SK-N-SH (cell line): ENCODE data around the gene FGGY. TPM values are rescaled to one million over a fixed set of nuclear protein-coding genes. Genes with fewer than 3 reads are reported as not detected.

Source experiments
- CTCF ChIA-PET: fragments of 300-600, 350-600 bp; formaldehyde crosslinking; extraction: SDS; loops from one replicate; lab custom pipeline; 2021; lab: Yijun Ruan, JAX
- POLR2A ChIA-PET: fragments of 350-600 bp; sonication (Branson Sonifier 250); formaldehyde crosslinking; extraction: SDS; loops from one replicate; lab custom pipeline; 2020; ENCODE audit warnings: antibody characterized with exemption, inconsistent platforms; lab: Yijun Ruan, JAX
- DNase-seq: peaks from one replicate; pipeline ENCODE4 v3.0.0; 2012
- H2AFZ ChIP-seq: fragments of 200-600 bp; sonication (generic); 2 replicates; pipeline ENCODE4 v1.8.1; 2016; ENCODE audit warnings: antibody characterized with exemption, mild to moderate bottlenecking, low read depth
- H3F3A ChIP-seq: fragments of 200-600 bp; sonication (generic); replicated peaks from 2 replicates; pipeline ENCODE3; 2016; ENCODE audit warnings: antibody characterized with exemption, mild to moderate bottlenecking; ENCODE audit not compliant: insufficient read depth
- H3K27ac ChIP-seq, 2 experiments: fragments of 200-500 bp in 1 of 2; fragments of 200-600 bp in 1 of 2; sonication (Bioruptor generic) in 1 of 2; sonication (generic), shearing (Covaris generic) in 1 of 2; 2 replicates each; pipeline versions ENCODE4 v1.5.1 to v1.6.1; 2014 to 2016; ENCODE audit warnings: low read depth in 2 of 2, inconsistent platforms in 1 of 2, low read length in 1 of 2, mild to moderate bottlenecking in 1 of 2, mixed read lengths in 1 of 2
- H3K27me3 ChIP-seq: fragments of 200-600 bp; sonication (generic), shearing (Covaris generic); 2 replicates; pipeline ENCODE4 v1.6.1; 2016; ENCODE audit warnings: mixed run types; ENCODE audit not compliant: insufficient read depth
- H3K36me3 ChIP-seq, 2 experiments: fragments of 200-500 bp in 1 of 2; fragments of 200-600 bp in 1 of 2; sonication (Bioruptor generic) in 1 of 2; sonication (generic) in 1 of 2; replicated peaks in 1 of 2; 2 replicates each; pipeline versions ENCODE3 to v1.5.1; 2014 to 2016; ENCODE audit warnings: low read length in 1 of 2, mild to moderate bottlenecking in 1 of 2; ENCODE audit not compliant: insufficient read depth in 2 of 2, control insufficient read depth in 1 of 2
- H3K4me1 ChIP-seq, 2 experiments: fragments of 200-500 bp in 1 of 2; fragments of 200-600 bp in 1 of 2; sonication (Bioruptor generic) in 1 of 2; sonication (generic), shearing (Covaris generic) in 1 of 2; 2 replicates each; pipeline versions ENCODE4 v1.5.1 to v1.6.1; 2014 to 2016; ENCODE audit warnings: low read depth in 1 of 2, low read length in 1 of 2, mixed run types in 1 of 2; ENCODE audit not compliant: insufficient read depth in 2 of 2, control insufficient read depth in 1 of 2
- H3K4me2 ChIP-seq: fragments of 200-600 bp; sonication (generic), shearing (Covaris generic); 2 replicates; pipeline ENCODE4 v1.6.1; 2017; ENCODE audit warnings: mixed run types
- H3K4me3 ChIP-seq, 2 experiments: fragments of 200-500 bp in 1 of 2; fragments of 200-600 bp in 1 of 2; sonication (Bioruptor generic) in 1 of 2; sonication (generic), shearing (Covaris generic) in 1 of 2; 2 replicates each; pipeline versions ENCODE4 v1.5.1 to v1.8.1; 2014 to 2016; ENCODE audit warnings: low read depth in 2 of 2, inconsistent platforms in 1 of 2, low read length in 1 of 2, mild to moderate bottlenecking in 1 of 2, mixed read lengths in 1 of 2, moderate library complexity in 1 of 2
- H3K79me2 ChIP-seq: fragments of 200-600 bp; sonication (generic); 2 replicates; pipeline ENCODE4 v1.8.1; 2017; ENCODE audit warnings: mild to moderate bottlenecking; ENCODE audit not compliant: insufficient read depth
- H3K9ac ChIP-seq: fragments of 200-600 bp; sonication (generic); 2 replicates; pipeline ENCODE4 v1.6.1; 2017; ENCODE audit warnings: mixed run types
- H3K9me2 ChIP-seq: fragments of 200-600 bp; sonication (generic); 2 replicates; pipeline ENCODE4 v1.6.1; 2017; ENCODE audit warnings: mixed run types
- H3K9me3 ChIP-seq: fragments of 200-600 bp; sonication (generic); 2 replicates; pipeline ENCODE4 v1.6.1; 2017; ENCODE audit warnings: mixed run types, mild to moderate bottlenecking, moderate library complexity
- H4K20me1 ChIP-seq: fragments of 200-600 bp; sonication (generic); 2 replicates; pipeline ENCODE4 v1.6.1; 2017; ENCODE audit warnings: mild to moderate bottlenecking, mixed run types; ENCODE audit not compliant: insufficient read depth
- CHD2 ChIP-seq: fragments of 150-350 bp; IDR thresholded peaks from 2 replicates; pipeline ENCODE4 v1.6.1; 2018; ENCODE audit warnings: low read length; ENCODE audit not compliant: partially characterized antibody
- EZH2phosphoT487 ChIP-seq: fragments of 200-600 bp; sonication (generic); IDR thresholded peaks from 2 replicates; pipeline ENCODE4 v1.6.1; 2017; ENCODE audit warnings: low read depth, mixed run types, mild to moderate bottlenecking, antibody characterized with exemption, moderate library complexity, borderline replicate concordance
- FOSL2 ChIP-seq: IDR thresholded peaks from 2 replicates; pipeline ENCODE4 v1.4.0; 2012; ENCODE audit warnings: low read depth, mild to moderate bottlenecking, moderate library complexity, borderline replicate concordance
- FOXM1 ChIP-seq: IDR thresholded peaks from 2 replicates; pipeline ENCODE4 v1.4.0; 2012; ENCODE audit warnings: low read depth, mild to moderate bottlenecking
- GABPA ChIP-seq: IDR thresholded peaks from 2 replicates; pipeline ENCODE4 v1.4.0; 2012; ENCODE audit warnings: low read depth, mild to moderate bottlenecking
- JUND ChIP-seq: IDR thresholded peaks from 2 replicates; pipeline ENCODE4 v1.4.0; 2012
- MXI1 ChIP-seq: IDR thresholded peaks from 2 replicates; pipeline ENCODE4 v1.6.1; 2012; ENCODE audit warnings: mild to moderate bottlenecking, low read depth, low read length, improper control_type of control experiment
- NFIC ChIP-seq: IDR thresholded peaks from 2 replicates; pipeline ENCODE4 v1.4.0; 2012; ENCODE audit warnings: borderline replicate concordance
- POLR2AphosphoS5 ChIP-seq: IDR thresholded peaks from 2 replicates; pipeline ENCODE4 v1.6.1; 2012; ENCODE audit warnings: low read depth, low read length
- RAD21 ChIP-seq: IDR thresholded peaks from 2 replicates; pipeline ENCODE4 v1.6.1; 2012; ENCODE audit warnings: mild to moderate bottlenecking, low read length
- RCOR1 ChIP-seq: fragments of 150-350 bp; IDR thresholded peaks from 2 replicates; pipeline ENCODE4 v1.6.1; 2017; ENCODE audit warnings: antibody characterized with exemption, low read length
- RFX5 ChIP-seq: IDR thresholded peaks from 2 replicates; pipeline ENCODE4 v1.6.1; 2012; ENCODE audit warnings: mild to moderate bottlenecking, improper control_type of control experiment, low read length
- RXRA ChIP-seq: IDR thresholded peaks from 2 replicates; pipeline ENCODE4 v1.4.0; 2012; ENCODE audit warnings: low read depth, mild to moderate bottlenecking, borderline replicate concordance
- WGBS: methylation state at CpG from one replicate; pipeline ENCODE4 v1.1.6; 2017; ENCODE audit warnings: low lambda C conversion rate; 5-methylcytosine and 5-hydroxymethylcytosine counted together
- polyA plus RNA-seq, 3 experiments: library from polyadenylated mRNA; depleted of rRNA; stranded (reverse); fragments of >200 nt; gene quantifications; 2 replicates each; pipeline ENCODE4 v1.2.3, GENCODE V29; 2012
- TF ChIP-seq, protein P1 (sequence below): IDR thresholded peaks from 2 replicates; pipeline ENCODE4 v1.6.1; 2012; ENCODE audit warnings: mild to moderate bottlenecking, low read depth, low read length, moderate library complexity
- TF ChIP-seq, protein P2 (sequence below): fragments of 150-350 bp; IDR thresholded peaks from 2 replicates; pipeline ENCODE4 v1.6.1; 2017; ENCODE audit warnings: antibody characterized with exemption, low read length, low read depth, borderline replicate concordance
- TF ChIP-seq, protein P3 (sequence below): IDR thresholded peaks from 2 replicates; pipeline ENCODE4 v1.4.0; 2012; ENCODE audit warnings: low read depth, borderline replicate concordance

FGGY gene
- polyA plus RNA-seq, 1 of the 3 experiments (the other 2 are of a cell fraction) = 10.3 TPM

DNA sequence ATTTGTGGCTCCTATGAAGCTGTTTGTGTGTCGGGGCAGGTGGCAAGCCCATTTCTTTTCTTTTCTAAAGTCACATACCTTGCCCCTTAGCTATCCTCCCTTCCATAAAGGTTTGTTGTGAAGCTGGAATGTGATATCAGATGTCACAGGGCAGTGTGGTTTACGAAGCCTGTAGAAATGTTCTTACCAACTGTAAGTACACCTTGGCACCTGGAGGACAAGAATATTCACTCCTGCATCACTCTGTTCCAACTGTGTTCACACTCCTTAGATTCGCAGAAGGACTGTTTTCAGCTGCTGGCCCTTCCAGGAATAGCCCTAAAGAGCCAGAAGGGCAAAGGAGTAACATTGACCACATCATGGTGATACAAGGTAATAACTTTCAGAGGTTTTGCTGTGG lies 176.9 kb downstream of the FGGY start:
- Histone ChIP-seq H3K27ac (no peak overlapping the region), H2AFZ (no peak overlapping the region), H3K9me2 (no peaks in the 10 kb centered on the region), H3K4me2 (no peak overlapping the region), H3F3A (no peaks in the 10 kb centered on the region), H3K36me3 (no peaks in the 10 kb centered on the region), H3K9ac (no peak overlapping the region), H4K20me1 (no peaks in the 10 kb centered on the region), H3K79me2 (no peaks in the 10 kb centered on the region), H3K9me3 (no peaks in the 10 kb centered on the region), H3K4me1 (no peaks in the 10 kb centered on the region), H3K27me3 (no peaks in the 10 kb centered on the region), H3K4me3 (no peak overlapping the region)
- ChIA-PET POLR2A (no interaction called here), CTCF (no interaction called here)
- 98% methylated on average over 3 of the region's 3 CpGs for WGBS
- no peak for DNase-seq
- TF ChIP-seq, protein P1, sequence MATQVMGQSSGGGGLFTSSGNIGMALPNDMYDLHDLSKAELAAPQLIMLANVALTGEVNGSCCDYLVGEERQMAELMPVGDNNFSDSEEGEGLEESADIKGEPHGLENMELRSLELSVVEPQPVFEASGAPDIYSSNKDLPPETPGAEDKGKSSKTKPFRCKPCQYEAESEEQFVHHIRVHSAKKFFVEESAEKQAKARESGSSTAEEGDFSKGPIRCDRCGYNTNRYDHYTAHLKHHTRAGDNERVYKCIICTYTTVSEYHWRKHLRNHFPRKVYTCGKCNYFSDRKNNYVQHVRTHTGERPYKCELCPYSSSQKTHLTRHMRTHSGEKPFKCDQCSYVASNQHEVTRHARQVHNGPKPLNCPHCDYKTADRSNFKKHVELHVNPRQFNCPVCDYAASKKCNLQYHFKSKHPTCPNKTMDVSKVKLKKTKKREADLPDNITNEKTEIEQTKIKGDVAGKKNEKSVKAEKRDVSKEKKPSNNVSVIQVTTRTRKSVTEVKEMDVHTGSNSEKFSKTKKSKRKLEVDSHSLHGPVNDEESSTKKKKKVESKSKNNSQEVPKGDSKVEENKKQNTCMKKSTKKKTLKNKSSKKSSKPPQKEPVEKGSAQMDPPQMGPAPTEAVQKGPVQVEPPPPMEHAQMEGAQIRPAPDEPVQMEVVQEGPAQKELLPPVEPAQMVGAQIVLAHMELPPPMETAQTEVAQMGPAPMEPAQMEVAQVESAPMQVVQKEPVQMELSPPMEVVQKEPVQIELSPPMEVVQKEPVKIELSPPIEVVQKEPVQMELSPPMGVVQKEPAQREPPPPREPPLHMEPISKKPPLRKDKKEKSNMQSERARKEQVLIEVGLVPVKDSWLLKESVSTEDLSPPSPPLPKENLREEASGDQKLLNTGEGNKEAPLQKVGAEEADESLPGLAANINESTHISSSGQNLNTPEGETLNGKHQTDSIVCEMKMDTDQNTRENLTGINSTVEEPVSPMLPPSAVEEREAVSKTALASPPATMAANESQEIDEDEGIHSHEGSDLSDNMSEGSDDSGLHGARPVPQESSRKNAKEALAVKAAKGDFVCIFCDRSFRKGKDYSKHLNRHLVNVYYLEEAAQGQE = no peak
- TF ChIP-seq JUND (no peak), NFIC (no peak), GABPA (no peak), POLR2AphosphoS5 (no peak), RCOR1 (no peak), FOXM1 (no peak), RXRA (no peak)

DNA sequence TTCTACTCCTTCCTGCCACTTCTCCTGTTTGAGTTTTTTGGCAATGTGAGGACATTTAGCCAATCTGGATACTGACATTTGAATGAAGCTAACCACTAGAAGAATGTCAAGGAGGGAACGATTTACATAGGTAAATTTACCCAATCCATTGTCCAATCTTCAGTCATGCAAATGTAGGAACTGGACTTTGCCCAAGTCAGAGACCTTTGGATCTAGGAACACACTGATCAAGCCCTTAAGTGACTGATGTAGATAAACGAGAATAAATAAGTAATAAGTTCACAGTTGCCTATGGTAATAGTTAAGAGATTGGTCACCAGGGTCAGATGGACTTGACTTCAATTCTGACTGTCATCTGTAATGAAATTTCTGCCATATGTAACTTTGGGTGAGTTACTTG lies 177.6 kb downstream of the FGGY start:
- H3K9ac ChIP-seq = no peak overlapping the region
- TF ChIP-seq MXI1 = no peak
- no peak for TF ChIP-seq GABPA
- TF ChIP-seq RCOR1 = no peak
- no peak for TF ChIP-seq POLR2AphosphoS5
- no peak for TF ChIP-seq RFX5
- TF ChIP-seq, protein P2, sequence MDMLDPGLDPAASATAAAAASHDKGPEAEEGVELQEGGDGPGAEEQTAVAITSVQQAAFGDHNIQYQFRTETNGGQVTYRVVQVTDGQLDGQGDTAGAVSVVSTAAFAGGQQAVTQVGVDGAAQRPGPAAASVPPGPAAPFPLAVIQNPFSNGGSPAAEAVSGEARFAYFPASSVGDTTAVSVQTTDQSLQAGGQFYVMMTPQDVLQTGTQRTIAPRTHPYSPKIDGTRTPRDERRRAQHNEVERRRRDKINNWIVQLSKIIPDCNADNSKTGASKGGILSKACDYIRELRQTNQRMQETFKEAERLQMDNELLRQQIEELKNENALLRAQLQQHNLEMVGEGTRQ = no peak
- no peak for TF ChIP-seq CHD2
- no peak for TF ChIP-seq JUND
- TF ChIP-seq, protein P3, sequence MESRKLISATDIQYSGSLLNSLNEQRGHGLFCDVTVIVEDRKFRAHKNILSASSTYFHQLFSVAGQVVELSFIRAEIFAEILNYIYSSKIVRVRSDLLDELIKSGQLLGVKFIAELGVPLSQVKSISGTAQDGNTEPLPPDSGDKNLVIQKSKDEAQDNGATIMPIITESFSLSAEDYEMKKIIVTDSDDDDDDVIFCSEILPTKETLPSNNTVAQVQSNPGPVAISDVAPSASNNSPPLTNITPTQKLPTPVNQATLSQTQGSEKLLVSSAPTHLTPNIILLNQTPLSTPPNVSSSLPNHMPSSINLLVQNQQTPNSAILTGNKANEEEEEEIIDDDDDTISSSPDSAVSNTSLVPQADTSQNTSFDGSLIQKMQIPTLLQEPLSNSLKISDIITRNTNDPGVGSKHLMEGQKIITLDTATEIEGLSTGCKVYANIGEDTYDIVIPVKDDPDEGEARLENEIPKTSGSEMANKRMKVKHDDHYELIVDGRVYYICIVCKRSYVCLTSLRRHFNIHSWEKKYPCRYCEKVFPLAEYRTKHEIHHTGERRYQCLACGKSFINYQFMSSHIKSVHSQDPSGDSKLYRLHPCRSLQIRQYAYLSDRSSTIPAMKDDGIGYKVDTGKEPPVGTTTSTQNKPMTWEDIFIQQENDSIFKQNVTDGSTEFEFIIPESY = no peak
- TF ChIP-seq FOSL2 = no peak
- TF ChIP-seq EZH2phosphoT487 = no peak
- TF ChIP-seq RAD21 = no peak
- TF ChIP-seq, all 33 proteins: peak for 0
- H3K4me3 ChIP-seq = no peak overlapping the region
- ChIA-PET POLR2A (no interaction called here), CTCF (no interaction called here)
- no peaks in the 10 kb centered on the region for H3F3A ChIP-seq
- H3K36me3 ChIP-seq = no peaks in the 10 kb centered on the region
- 70% methylated on average over 2 of the region's 2 CpGs for WGBS
- no peaks in the 10 kb centered on the region for H3K79me2 ChIP-seq
- DNase-seq = no peak
- H2AFZ ChIP-seq = no peak overlapping the region
- no peaks in the 10 kb centered on the region for H3K9me2 ChIP-seq
- H4K20me1 ChIP-seq = no peaks in the 10 kb centered on the region
- no peak overlapping the region for H3K27ac ChIP-seq
- no peaks in the 10 kb centered on the region; a peak in 1 of 4 replicates for H3K4me1 ChIP-seq
- no peaks in the 10 kb centered on the region for H3K9me3 ChIP-seq
- no peak overlapping the region for H3K4me2 ChIP-seq
- no peaks in the 10 kb centered on the region for H3K27me3 ChIP-seq
